HG03095 (cell line): Measurements from ENCODE around the gene APMAP.

ENCODE experiments used
- ATAC-seq: cut with Tn5 transposase; IDR thresholded peaks from one replicate; pipeline ENCODE4 v1.9.1; 2021; ENCODE audit warnings: moderate library complexity; ENCODE audit not compliant: unreplicated experiment

APMAP gene

DNA sequence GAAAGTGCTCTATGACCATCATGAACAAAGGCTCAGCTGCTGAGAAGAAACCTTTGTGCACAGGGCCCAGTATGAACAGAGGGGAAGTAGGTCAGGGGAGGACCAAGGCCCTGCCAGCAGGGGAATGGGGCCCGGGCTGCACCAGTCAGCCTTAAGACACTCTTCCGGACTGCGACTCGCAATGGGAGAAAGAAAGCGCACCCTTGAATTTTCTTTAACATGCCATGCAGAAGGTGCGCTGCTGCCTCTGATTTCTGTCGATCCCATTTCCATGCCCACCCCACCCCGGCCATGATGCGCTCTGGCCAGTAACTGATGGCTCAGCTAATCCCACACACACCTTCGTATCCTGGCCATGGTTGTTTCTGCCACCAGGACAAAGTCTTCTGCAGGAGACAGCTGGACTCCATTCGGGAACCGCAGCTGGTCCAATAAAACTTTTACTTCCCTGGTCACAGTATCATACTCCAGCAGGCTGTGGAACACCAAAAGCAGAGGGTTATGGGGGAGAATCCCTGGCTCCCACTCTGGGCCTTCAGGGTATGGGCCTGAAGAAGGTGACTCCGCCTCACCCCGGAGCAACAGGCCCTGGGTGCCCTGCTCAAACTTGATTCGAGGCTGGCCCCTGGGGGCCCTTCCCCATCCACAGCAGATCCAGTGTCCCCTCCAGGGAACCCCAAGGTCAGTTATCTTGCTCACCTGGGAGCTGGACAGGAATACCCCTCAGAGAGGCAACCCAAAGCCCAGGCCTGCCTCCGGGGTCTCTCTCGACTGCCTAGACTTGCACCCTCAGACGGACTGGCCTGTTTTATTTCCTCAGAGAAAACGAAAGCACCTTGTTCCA, 23.1 kb downstream of the APMAP start:
- no peak for ATAC-seq

DNA sequence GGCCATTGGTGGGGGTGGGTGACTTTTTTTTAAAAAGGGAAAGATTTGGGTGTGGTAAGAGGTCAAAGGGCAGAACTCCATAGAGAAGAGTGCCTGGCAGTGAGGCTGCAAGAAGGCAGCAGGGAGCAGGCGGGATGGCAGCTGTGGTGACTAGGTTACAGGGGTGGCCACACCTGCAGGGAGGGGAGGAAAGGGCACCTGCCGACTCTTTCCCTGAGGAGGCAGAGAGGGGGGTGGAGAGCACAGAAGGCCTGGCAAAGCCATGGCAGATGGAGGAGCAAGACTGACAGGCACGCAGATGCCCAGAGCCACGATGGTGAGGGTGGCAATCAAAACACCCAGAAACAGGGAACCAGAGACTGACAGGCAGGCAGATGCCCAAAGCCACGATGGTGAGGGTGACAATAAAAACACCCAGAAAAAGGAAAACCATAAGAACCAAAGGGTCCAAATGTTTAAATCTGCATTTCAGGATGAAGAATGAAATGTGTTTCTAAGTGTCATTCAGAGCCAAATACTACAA, 24.2 kb downstream of the APMAP start:
- no peak for ATAC-seq

GRCh38 chr20:24966317-24967012, 26.1 kb downstream of the APMAP start:
- no peak for ATAC-seq

- no peak for ATAC-seq
Observed at GRCh38 chr20:24965065-24965919, 27.3 kb downstream of the APMAP start.

GRCh38 chr20:24964506-24964840, 28.1 kb downstream of the APMAP start:
- ATAC-seq = no peak

DNA sequence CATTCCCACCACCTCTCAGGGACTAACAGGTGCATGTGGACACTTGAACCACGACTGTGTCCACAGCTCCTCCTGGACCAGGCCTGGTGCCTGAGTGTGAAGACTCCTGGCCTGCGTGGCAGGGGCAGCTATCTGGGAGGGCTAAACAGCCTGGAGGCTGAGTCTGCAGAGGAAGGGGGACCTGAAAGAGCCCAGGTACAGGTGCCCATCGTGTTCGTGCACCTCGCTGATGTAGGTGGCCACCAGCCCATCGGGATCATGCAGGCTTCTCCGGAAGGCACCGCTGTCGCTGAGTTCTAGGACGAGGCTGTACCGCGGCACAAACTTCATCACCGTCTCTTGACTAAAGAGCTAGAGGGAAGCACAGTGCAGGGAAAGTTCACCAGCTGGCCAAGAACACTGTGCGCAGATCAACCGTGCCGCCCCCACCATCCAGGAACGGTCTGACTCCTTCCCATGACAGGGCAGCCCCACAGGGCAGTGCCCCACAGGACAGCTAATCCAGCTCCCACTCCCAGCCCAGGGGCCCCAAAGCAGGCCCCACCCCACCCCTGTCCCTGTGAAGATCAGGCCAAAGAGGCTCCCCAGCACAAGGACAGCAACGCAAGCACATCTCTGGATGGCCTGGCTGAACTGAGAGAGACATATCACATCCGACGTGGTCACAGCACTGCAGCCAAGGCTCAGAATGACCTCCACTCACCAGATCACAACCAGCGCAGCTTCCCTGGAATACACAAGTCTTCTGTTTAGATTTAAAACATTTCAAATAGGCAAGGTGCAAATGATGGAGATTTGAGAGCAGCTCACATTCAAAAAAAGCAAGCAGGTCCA, 28.7 kb downstream of the APMAP start:
- no peak for ATAC-seq

DNA sequence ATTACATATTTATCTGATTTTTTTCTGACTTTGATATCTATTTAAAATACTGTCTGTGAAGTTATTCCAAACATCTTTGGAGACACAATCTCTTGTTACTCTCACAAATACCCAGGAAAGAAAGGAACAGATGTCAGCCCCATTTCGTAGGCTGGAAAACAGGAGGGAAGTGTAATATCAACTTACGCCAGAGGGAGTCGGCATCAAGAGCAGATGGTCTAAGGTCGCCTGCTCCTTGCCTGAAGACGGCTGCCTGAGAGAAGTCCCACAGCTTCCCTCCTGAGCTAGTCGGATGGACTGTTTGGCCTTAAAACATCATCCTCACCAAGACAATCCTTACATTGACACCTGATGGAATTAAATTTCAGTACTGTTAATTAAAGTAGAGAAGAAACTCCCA, 30.0 kb downstream of the APMAP start:
- no peak for ATAC-seq

- ATAC-seq = no peak
Observed at GRCh38 chr20:24962182-24962492, 30.4 kb downstream of the APMAP start.

DNA sequence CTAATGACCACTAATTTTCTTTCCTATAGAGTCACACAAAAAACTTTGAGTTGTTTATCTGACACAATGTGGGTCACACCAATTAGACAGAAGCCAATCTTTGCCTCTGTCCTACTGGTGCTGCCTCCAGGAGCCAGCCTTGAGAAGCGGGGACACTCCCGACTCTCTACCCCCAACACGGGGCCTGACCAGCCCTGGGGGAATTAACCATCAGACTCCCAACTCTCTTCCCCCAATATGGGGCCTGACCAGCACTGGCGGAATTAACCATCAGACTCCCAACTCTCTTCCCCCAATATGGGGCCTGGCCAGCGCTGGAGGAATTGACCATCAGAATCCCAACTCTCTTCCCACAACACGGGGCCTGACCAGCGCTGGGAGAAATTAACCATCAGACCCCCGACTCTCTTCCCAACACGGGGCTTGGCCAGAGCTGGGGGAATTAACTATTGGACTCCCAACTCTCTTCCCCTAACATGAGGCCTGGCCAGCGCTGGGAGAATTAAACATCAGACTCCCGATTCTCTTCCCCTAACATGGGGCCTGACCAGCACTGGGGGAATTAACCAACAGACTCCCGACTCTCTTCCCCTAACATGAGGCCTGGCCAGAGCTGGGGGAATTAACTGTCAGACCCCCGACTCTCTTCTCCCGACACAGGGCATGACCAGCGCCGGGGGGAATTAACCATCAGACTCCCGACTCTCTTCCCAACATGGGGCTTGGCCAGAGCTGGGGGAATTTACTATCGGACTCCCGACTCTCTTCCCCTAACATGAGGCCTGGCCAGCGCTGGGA, 31.0 kb downstream of the APMAP start:
- no peak for ATAC-seq

DNA sequence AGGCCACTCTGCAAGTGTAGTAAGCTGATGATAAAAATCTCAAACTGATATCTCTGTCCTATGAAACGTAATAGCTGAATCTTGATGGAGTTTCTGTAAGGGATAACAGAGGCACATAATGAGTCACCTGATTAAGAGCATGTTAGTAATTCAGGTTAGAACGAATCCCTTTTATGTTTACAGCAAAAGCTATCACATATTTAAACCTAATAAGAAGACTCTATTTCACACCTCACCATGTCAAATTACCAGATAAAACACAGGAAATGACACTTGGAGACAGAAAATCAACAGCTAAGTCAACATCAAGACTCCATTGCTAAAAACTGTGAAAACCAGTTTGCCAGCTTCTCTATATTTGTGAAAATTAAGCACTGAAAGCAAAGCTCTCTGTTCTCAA, 31.7 kb downstream of the APMAP start:
- ATAC-seq = no peak

- no peak for ATAC-seq
Observed at GRCh38 chr20:24960302-24960801, 32.2 kb downstream of the APMAP start.

- no peak for ATAC-seq
Observed at GRCh38 chr20:24959591-24960301, 32.8 kb downstream of the APMAP start.

GRCh38 chr20:24958506-24959385, 33.8 kb downstream of the APMAP start:
- no peak for ATAC-seq

DNA sequence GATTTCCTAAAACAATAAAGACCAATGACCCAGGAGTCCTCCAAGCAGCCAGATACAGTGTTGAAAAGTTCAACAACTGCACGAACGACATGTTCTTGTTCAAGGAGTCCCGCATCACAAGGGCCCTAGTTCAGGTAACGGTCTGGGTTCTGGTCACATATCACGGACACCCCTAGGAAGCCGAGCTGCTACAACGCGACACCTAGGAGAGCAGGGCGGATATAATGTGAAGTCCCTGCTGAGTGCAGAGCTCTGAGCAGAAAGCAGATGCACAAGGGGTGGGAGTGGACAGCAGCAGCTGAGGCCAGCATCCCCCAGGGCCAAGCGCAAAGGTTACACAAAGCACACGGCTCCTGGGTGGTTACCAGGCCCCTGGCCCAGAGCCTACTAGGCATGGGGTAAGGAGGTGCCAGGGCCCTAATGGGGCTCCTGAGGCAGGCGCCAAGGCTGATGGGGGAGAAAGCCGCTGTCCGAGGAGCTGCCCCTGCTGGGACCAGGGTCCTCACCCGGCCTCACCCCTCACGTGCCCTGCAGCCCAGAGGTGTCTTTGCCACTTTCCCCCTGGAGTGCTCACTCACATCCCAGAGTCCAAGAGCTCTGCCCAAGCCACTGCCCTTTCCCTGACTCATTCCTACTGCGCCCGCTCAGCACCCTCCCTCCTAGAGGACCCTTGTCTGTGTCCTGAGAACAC, 35.1 kb downstream of the APMAP start:
- no peak for ATAC-seq

- no peak for ATAC-seq
Observed at GRCh38 chr20:24956001-24956841, 36.3 kb downstream of the APMAP start.

DNA sequence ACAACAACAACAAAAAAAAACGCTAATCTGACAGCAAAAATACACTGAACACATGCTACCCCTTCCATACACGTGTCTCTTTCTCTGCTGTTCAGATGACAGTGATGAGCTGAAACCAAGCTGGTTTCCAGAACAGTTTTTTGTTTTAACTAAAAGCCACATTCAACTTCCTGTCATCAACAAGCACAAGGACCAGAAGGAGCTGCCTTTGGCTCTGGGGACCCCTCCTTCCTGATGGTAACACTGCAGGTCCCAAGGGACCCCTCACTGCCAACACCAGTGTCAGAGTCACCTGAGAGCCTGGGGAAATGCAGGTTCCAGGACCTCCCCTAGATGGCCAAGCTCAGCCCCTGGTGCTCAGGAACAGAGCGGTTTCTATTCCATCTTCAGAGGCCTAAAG, 37.5 kb downstream of the APMAP start:
- peak; percentile 88 for ATAC-seq

DNA sequence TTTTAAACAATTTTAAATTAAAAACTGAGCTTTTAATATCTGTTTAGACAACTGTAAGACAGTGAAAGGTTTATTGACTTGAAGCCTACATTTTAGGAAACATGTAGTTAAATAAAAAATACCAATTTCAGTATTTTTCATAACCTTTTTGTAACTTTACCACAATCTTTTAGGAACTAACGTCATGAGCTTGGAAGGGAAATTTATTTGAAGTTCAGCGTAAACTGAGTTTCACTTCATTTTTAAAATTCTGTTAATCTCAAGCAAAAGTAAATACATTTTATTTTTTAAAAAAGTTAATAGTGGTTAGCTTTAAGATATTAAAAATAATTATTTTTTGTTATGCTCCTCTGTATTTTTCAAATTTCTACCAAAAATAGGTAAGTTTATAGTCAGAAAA, 38.0 kb downstream of the APMAP start:
- no peak for ATAC-seq
